ENCODE results near the gene ABCA2.
"Not testable (repeated sequence)": the region's sequence is repeated elsewhere in the genome, so short reads cannot be mapped to it uniquely, and the experiment has no call there.

ABCA2 gene

GRCh38 chr9:137015976-137016375 lies 12.1 kb downstream of the ABCA2 start:
- no peak for DNase-seq

- no peak for DNase-seq
These were observed 12.5 kb downstream of the ABCA2 start for GRCh38 chr9:137015540-137015930.

GRCh38 chr9:137014776-137015539 lies 13.1 kb downstream of the ABCA2 start:
- DNase-seq, result no peak

DNA sequence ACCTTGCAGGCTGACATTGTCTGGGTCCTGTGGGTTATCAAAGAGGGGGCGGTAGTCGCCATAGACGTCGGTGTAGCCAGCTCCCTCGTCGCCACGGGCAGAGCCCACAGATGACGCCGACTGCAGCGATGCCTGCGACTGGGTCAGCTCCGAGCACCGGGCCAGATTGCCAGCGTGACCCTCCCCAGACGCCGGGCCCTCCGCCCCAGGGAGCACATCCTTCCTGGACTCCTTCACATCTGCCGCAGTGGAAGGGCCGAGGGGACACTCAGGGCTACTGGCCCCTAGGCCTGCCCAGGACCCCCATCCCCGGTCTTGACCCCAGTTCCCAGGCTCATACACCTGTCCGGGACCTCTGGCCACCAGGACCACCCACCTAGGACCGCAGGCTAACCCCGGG lies 13.9 kb downstream of the ABCA2 start:
- DNase-seq, result no peak

- DNase-seq, result no peak
These were observed 14.5 kb downstream of the ABCA2 start for GRCh38 chr9:137013571-137013940.

GRCh38 chr9:137012694-137013570 lies 15.1 kb downstream of the ABCA2 start:
- no peak for DNase-seq

- no peak for DNase-seq
These were observed 15.9 kb downstream of the ABCA2 start for GRCh38 chr9:137011907-137012675.

- no peak for DNase-seq
These were observed 16.9 kb downstream of the ABCA2 start for GRCh38 chr9:137011156-137011555.

GRCh38 chr9:137009938-137010732 lies 17.9 kb downstream of the ABCA2 start:
- no peak for DNase-seq

DNA sequence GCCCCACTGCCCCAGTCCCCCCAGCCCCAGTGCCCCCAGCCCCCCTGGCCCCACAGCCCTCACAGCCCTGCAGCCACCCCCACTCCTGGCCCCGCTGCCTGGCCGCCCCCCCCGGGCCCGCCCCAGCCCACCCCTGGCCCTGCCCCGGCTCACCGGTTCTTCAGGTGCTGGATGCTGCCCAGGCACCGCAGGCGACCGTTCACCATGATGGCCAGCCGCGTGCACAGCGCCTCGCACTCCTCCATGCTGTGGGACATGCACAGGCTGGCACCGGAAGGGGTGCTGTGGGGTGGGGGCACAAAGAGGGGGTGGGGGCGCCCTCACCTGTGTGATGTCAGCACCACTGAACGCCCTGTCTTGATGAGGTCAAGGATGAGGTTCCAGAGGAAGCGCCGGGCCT lies 18.8 kb downstream of the ABCA2 start:
- DNase-seq, result no peak

GRCh38 chr9:137008312-137008711 lies 19.7 kb downstream of the ABCA2 start:
- DNase-seq, result no peak

- DNase-seq, result no peak
These were observed 20.2 kb downstream of the ABCA2 start for GRCh38 chr9:137007816-137008270.

DNA sequence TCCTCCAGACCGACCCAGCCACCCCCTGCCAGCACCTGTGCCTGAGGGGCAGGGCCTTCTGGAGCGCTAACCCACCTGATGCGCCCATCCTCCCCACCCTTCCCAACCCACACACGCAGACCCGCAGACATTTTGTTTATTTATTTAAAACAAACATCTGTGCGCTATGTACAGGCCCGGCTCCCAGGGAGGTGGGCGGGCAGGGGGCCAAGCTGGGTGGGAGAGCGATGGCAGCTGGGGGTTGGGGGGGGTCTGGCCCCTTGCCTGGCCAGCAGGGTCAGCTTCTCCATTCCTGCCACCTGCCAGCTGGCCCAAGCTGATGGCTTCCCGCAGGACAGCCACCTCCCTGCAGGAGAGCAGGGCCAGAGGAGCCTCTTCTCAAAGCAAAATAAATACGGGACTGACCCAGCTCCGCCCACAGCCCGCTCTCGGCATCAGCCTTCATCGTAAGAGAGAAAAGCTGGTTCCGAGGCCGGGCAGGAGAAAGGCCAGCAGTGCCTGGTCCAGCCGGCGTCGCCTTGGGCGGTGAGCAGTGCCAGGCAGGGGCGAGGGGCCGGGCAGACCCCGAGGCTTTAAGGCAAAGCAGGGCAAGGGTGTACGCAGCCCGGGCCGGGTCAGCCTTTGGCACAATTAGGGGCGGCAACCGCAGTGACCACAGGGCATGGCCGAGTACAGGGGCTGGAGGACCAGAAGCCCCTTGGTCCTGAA lies 20.8 kb downstream of the ABCA2 start:
- DNase-seq, result no peak

GRCh38 chr9:137006116-137007003 lies 21.7 kb downstream of the ABCA2 start:
- DNase-seq, result no peak

DNA sequence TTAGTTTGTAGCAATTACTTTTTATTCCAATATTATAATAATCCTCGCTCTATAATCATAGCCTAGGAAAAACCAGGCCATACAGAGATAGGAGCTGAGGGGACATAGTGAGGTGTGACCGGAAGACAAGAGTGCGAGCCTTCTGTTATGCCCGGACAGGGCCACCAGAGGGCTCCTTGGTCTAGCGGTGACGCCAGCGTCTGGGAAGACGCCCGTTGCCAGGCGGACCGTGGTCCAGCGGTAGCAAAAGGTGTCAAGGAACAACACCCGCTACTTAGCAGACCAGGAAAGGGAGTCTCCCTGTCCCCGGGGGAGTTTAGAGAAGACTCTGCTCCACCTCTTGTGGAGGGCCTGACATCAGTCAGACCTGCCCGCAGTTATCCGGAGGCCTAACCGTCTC lies 23.8 kb downstream of the ABCA2 start:
- DNase-seq, result not testable (repeated sequence)

- no peak for DNase-seq
These were observed 25.4 kb downstream of the ABCA2 start for GRCh38 chr9:137002646-137003041.

GRCh38 chr9:137001857-137002645 lies 26.0 kb downstream of the ABCA2 start:
- no peak for DNase-seq

DNA sequence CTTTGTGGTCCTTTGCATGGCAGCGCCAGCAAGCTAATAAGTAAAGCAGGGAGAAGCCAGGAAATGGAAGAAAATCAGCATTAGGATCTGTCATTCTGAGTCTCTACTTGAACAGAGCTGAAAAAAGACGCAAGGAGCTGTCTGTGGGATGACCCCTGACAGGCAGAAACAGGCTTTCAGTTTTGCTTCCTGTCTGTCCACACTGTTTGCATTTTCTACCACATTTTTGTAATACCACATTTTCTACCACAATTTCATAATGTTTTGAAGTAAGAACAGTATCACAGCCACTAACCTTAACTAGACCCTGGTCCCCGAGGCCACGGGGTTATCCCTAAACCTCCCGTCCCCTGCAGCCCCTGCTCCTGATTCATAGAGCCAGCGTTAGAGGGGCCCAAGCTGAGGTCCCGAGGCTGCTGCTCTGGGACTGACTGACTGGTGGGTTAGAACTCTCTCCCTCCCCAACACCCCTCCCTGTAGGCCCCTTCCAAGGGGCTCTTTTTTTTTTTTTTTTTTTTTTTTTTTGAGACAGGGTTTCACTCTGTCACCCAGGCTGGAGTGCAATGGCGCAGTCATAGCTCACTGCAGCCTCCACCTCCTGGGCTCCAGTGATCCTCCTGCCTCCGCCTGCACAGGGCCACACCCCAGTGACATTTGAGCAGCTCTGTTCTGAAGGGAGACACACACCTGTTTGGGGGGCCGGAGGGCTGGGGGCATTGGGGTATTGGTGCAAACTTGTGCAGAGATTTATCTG lies 27.7 kb downstream of the ABCA2 start:
- peak in 2 of 5 experiments; percentile 72 to 79 for DNase-seq

DNA sequence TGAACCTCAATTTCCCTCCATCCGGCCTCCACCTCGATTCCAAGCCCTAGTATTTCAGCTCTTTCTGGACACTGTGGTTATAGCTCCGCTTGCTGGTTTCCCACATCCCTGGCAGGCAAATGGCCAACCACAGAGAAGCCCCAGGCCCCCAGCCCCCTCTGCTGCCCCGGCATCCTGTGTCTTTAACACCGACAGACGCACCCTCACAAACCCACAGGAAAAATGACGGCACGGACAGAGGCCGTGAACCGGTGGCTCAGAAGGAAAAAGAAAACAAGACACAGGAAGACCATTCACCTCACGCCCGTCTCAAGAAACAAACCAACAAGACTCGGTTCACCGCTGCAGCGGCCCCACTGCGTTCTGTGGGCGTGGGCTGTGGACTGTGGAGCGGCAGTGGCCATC lies 30.2 kb downstream of the ABCA2 start:
- peak in 2 of 5 experiments; percentile 38 to 80 for DNase-seq

Data from T-helper 2 cell (primary cell).